Measurements from ENCODE around the gene TEX19. TPM values are rescaled to one million over a fixed set of nuclear protein-coding genes. Genes with fewer than 3 reads are reported as not detected.

Gene TEX19
- total RNA-seq, 2 donors from 2014 or later = not detected

DNA sequence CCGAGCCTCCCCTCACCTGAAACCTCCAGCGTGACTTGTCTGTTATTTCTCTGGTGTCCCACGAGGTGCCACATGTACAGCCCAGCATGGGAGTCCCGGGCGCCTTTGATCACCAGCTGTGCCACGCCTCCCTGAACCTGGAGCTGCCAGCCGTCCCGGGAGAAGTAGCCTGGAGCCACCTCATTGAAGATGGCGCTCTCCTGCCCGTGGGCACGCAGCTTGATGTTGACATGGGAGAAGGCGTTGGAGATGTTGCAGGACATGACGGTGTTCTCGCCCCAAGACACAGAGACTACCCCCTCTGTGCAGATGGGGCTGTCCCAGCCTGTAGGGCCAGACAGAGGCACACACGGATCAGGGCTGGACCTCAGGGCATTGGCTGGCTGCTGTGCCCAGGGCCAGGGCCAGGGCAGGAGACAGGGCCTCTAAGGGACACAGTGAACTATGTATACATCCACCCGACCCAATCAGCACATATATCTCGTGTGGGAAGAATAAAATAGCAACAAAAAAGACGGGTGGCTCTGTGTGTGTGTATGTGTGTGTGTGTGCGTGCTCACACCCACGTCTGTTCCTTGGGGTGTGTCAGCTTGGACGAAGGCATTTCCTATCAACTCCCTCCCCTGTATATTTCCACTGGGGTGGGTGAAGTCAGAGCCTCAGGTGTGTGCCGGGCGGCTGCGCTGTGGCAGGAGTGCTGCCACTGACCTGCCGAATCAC, 34.3 kb upstream of the TEX19 start:
- no peak overlapping the region for H3K4me3 ChIP-seq
- H3K9me3 ChIP-seq = no peaks in the 10 kb centered on the region
- peaks cover 0 to 8% of the 10 kb centered on the region in 2 donors for H3K4me1 ChIP-seq
- no peak for TF ChIP-seq CTCF (IDR thresholded peaks at IDR 0.05)
- no peak for DNase-seq (ENCODE audit: low spot score)
- no peaks in the 10 kb centered on the region for H3K27me3 ChIP-seq
- H3K27ac ChIP-seq = no peak overlapping the region
- H3K36me3 ChIP-seq = no peaks in the 10 kb centered on the region

DNA sequence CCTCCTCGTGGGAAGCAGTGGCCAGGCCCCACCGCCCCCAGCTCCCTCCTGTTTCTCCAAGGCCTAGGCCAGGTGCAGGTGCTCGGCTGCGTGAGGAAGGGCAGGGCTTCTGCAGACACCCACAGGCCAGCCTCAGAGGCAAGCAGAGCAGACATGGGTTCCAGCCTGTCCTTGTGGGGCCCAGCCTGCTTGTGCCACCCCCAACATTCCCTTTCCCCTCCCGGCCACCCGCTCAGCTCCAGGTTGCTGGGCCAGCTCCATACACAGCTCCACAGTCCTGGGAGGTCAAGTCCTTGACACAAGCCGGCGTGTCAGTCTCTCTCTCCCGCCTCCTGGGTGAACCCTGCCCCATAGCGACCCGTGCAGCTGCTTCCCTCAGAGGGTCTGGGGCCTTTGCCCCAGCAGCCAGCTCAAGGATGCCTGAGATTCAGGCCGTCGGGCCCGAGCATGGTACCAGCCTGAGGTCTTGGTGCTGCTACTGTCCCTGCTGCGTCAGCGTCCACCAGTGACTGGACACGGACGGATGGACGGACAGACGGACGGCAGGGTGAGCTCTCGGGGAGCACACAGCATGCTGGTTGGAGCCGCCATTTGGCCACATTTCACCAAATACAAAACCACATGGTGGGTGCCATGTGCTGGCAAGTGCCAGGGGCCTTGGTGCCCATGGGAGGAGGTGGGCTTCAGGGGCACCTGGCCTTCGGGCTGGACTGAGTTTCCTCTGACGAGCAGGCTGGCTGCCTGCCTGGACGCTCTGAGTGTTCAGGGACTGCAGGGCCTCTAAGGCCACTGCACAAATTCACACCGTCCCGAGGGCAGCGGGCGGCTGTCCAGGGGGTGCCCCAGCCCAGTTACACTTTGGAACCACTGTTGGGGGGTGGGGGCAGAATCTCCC, 33.5 kb upstream of the TEX19 start:
- TF ChIP-seq CTCF (IDR thresholded peaks at IDR 0.05) = no peak
- Histone ChIP-seq H3K4me3 (no peak overlapping the region), H3K4me1 (peaks cover 0 to 14% of the 10 kb centered on the region in 2 donors), H3K36me3 (no peaks in the 10 kb centered on the region), H3K9me3 (no peaks in the 10 kb centered on the region), H3K27ac (no peak overlapping the region), H3K27me3 (no peaks in the 10 kb centered on the region)
- no peak for DNase-seq (ENCODE audit: low spot score)

DNA sequence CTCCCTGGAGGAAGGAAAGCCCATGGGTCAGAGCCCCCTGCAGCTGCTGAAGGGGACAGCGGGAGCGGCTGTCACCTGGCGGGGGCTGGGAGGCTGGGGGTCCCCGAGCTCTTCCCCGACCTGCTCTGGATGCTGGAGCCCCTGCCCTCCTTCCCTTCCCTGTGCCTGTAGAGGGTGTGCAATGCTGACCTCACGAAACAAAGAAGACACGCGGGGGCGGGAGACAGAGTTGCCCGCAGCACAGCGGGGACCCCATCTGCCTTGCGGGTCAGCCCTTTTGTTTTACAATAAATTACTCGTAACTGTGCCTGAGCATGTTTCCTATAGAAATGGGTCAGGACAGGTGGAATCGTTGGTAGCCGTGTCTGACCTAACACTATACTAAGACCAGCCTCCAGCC, 31.8 kb upstream of the TEX19 start:
- no peaks in the 10 kb centered on the region for H3K36me3 ChIP-seq

DNA sequence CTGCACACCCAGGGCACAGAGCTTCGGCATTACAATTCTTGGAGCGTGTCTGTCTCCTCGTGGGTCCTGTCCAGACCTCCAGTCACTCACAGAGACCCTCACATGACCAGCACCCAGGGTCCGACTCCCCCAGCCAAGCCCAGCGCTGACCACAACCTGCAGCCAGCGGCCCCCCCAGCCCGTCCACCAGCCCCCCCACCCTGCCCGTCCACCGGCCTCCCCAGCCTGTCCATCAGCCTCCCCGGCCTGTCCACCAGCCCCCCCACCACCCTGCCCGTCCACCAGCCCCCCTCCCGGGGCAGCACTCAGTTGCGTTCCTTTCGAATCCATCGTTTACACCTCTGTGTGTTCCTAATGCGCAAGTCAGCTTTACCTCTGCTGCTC, 31.3 kb upstream of the TEX19 start:
- no peak for TF ChIP-seq CTCF (IDR thresholded peaks at IDR 0.05)
- Histone ChIP-seq H3K9me3 (no peaks in the 10 kb centered on the region), H3K27ac (no peak overlapping the region), H3K27me3 (no peaks in the 10 kb centered on the region), H3K4me1 (peaks cover 0 to 15% of the 10 kb centered on the region in 2 donors), H3K4me3 (no peak overlapping the region), H3K36me3 (no peaks in the 10 kb centered on the region)
- no peak for DNase-seq (ENCODE audit: low spot score)

More for the DNA sequence above, 31.8 kb upstream of the TEX19 start:
- no peaks in the 10 kb centered on the region for H3K9me3 ChIP-seq
- no peak for TF ChIP-seq CTCF (IDR thresholded peaks at IDR 0.05)
- no peak overlapping the region for H3K27ac ChIP-seq
- H3K4me3 ChIP-seq = no peak overlapping the region
- H3K27me3 ChIP-seq = no peaks in the 10 kb centered on the region
- H3K4me1 ChIP-seq = peaks cover 0 to 10% of the 10 kb centered on the region in 2 donors
- DNase-seq (ENCODE audit: low spot score) = no peak

- Histone ChIP-seq H3K27ac (no peak overlapping the region), H3K9me3 (no peaks in the 10 kb centered on the region), H3K27me3 (peaks cover 0 to 3% of the 10 kb centered on the region in 2 donors), H3K4me1 (peaks cover 0 to 21% of the 10 kb centered on the region in 2 donors), H3K4me3 (no peak overlapping the region), H3K36me3 (no peaks in the 10 kb centered on the region)
- no peak for DNase-seq (ENCODE audit: low spot score)
- TF ChIP-seq CTCF (IDR thresholded peaks at IDR 0.05) = no peak
These were observed 30.7 kb upstream of the TEX19 start for GRCh38 chr17:82328141-82328993.
